Skeletal muscle tissue (tissue), 4 donors: ENCODE data around the gene PLA2G2A. TPM values are rescaled to one million over a fixed set of nuclear protein-coding genes. Genes with fewer than 3 reads are reported as not detected.

Source experiments
- H3K27ac ChIP-seq: one replicate; pipeline ENCODE4 v1.7.0; 2013; ENCODE audit warnings: mild to moderate bottlenecking, low read depth, low read length, inconsistent platforms
- H3K27me3 ChIP-seq, 3 donors: one replicate each; pipeline ENCODE4 v1.7.0; 2013; ENCODE audit warnings: low read length in 3 of 3; ENCODE audit not compliant: control insufficient read depth in 3 of 3, insufficient read depth in 3 of 3
- H3K36me3 ChIP-seq, 3 donors: one replicate each; pipeline ENCODE4 v1.7.0; 2013; ENCODE audit warnings: low read length in 3 of 3; ENCODE audit not compliant: control insufficient read depth in 3 of 3, insufficient read depth in 3 of 3
- H3K4me1 ChIP-seq, 3 donors: one replicate each; pipeline ENCODE4 v1.7.0; 2013; ENCODE audit warnings: low read length in 3 of 3, mild to moderate bottlenecking in 3 of 3; ENCODE audit not compliant: control insufficient read depth in 3 of 3, insufficient read depth in 3 of 3
- H3K4me3 ChIP-seq, 3 donors: one replicate each; pipeline ENCODE4 v1.7.0; 2013; ENCODE audit warnings: low read length in 3 of 3
- H3K9ac ChIP-seq, 3 donors: one replicate each; pipeline ENCODE4 v1.7.0; 2013; ENCODE audit warnings: low read length in 3 of 3, mild to moderate bottlenecking in 3 of 3, moderate library complexity in 2 of 3, low read depth in 1 of 3
- H3K9me3 ChIP-seq, 3 donors: one replicate each; pipeline ENCODE4 v1.7.0; 2013; ENCODE audit warnings: low read length in 3 of 3; ENCODE audit not compliant: control insufficient read depth in 3 of 3
- total RNA-seq: library from RNA; depleted of rRNA; stranded (reverse); fragments of >200 nt; gene quantifications from one replicate; pipeline ENCODE4 v1.2.3, GENCODE V29; 2014
- donor health status: Osteomylitis.

The PLA2G2A gene
- total RNA-seq, 1 donor from 2014 or later = not detected

DNA sequence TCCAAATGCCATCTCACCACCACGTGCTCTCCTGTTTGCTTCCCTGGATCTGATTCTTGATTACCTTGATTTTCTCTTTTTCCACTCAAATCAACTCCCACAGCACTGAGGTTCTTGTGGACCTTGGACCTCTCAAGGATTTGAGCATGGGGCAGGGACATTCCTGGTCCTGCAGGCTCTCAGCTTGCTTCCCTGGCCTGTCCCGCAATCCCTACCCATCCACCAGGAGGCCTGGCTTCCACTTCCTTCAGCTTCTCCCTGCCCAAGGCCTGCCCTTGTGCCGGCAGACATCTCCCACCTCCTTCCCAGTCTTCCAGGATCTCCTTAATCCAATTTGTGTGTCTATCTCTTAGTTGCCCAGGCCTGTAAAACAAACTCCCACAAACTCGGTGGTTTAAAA is 21.6 kb downstream of the PLA2G2A start:
- no peaks in the 10 kb centered on the region for H3K4me1 ChIP-seq
- H3K27me3 ChIP-seq = peaks cover 9 to 37% (median 35%) of the 10 kb centered on the region in 3 donors
- H3K9me3 ChIP-seq = no peaks in the 10 kb centered on the region
- H3K4me3 ChIP-seq = no peak overlapping the region
- H3K27ac ChIP-seq = no peak overlapping the region
- no peaks in the 10 kb centered on the region for H3K36me3 ChIP-seq
- H3K9ac ChIP-seq = no peak overlapping the region

DNA sequence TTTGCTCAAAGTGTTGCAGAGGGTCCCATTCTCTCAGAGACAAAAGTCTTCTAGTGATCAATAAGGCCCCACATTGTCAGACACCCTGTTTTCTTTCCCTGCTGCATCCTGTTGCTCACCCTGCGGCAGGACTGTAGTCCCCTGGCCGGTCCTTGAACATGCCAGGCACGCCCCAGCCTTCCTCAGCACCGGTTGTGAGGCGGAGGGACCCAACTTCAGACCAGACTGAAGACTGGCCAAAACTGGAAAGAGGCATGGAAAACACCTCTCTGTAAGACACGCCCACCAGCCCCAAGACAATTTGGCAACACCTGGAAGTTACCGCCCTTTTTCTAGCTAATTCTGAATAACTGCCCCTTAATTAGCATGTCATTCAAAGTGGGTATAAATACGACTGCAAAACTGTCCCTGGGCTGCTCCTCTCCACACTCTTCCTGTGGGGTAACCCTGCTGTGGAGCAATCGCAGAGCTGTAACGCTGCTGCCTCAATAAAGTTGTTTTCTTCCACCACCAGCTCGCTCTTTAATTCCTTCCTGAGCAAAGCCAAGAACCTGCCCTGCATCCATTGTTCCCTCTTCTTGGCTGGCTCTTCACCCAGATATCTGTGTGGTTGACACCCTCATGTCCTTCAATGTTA is 23.8 kb downstream of the PLA2G2A start:
- no peak overlapping the region for H3K27ac ChIP-seq
- no peaks in the 10 kb centered on the region for H3K4me1 ChIP-seq

DNA sequence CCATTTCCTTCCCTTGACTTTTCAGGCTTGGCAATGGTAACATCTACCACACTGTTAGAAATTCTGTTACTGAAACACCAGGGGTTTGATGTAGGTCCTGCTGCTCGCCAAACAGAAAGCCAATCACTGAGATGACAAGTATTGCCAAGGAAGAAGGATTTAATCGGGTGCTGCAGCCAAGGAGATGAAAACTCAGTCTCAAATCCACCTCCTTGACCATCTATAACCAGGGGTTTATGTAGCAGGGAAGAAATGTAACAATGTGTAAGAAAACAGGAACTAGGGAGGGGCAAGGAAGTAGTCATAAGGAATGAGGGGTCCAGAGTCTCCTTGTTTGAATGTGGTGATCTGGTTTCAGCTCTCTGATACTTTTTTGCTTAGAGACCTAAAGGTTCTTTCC is 25.4 kb downstream of the PLA2G2A start:
- Histone ChIP-seq H3K27ac (no peak overlapping the region), H3K36me3 (no peaks in the 10 kb centered on the region), H3K4me3 (no peak overlapping the region), H3K9me3 (no peaks in the 10 kb centered on the region), H3K27me3 (peaks cover 4 to 27% (median 24%) of the 10 kb centered on the region in 3 donors), H3K9ac (no peak overlapping the region), H3K4me1 (no peaks in the 10 kb centered on the region)

More for the DNA sequence above, 23.8 kb downstream of the PLA2G2A start:
- peaks cover 9 to 28% (median 21%) of the 10 kb centered on the region in 3 donors for H3K27me3 ChIP-seq
- H3K9me3 ChIP-seq = no peaks in the 10 kb centered on the region
- no peaks in the 10 kb centered on the region for H3K36me3 ChIP-seq
- no peak overlapping the region for H3K4me3 ChIP-seq
- H3K9ac ChIP-seq = no peak overlapping the region

DNA sequence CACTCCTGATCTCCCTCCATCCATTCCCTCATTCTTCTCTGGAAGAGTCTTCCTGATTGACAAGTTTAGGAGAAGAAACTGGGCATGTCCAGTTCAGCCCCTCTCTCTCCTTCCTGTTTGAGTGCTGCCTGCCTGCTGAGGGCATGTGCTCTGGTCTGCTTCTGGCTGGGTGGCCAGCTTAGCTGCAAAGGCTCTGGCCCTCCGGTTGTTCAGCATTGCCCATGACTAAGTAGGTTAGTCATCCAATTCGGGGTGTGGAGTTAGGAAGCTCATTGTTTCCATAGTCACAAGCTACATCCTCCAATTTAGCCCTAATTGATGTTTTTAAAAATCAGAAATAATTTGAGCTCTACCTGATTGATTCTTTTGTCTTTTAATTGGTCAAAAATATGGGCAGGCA is 30.4 kb downstream of the PLA2G2A start:
- H3K27ac ChIP-seq = no peak overlapping the region
- H3K9ac ChIP-seq = no peak overlapping the region
- no peaks in the 10 kb centered on the region for H3K4me1 ChIP-seq
- peaks cover 3 to 18% (median 7%) of the 10 kb centered on the region in 3 donors for H3K27me3 ChIP-seq
- H3K4me3 ChIP-seq = no peak overlapping the region
- H3K9me3 ChIP-seq = no peaks in the 10 kb centered on the region
- no peaks in the 10 kb centered on the region for H3K36me3 ChIP-seq

DNA sequence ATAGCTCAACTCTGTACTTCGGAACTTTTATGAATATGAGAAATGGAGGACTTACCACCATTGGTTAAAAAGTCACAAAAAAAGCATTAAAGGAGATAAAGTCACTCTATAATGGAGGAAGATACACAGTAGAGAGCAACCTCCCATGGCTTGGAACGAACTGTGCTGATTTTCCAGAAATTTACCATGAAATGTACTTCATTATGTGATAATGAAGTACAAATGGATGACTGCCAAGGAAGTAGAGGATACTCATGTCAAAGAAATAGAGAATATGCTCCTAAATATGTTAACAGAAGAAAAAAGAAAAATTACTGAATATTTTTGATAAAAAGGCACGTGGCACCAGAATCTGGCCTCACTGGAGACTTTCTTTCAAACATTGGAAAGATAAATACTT is 32.4 kb downstream of the PLA2G2A start:
- no peaks in the 10 kb centered on the region for H3K4me1 ChIP-seq
- no peak overlapping the region for H3K27ac ChIP-seq
- no peaks in the 10 kb centered on the region for H3K9me3 ChIP-seq
- no peaks in the 10 kb centered on the region for H3K36me3 ChIP-seq
- no peak overlapping the region for H3K9ac ChIP-seq
- peaks cover 3 to 13% (median 7%) of the 10 kb centered on the region in 3 donors for H3K27me3 ChIP-seq
- H3K4me3 ChIP-seq = no peak overlapping the region

DNA sequence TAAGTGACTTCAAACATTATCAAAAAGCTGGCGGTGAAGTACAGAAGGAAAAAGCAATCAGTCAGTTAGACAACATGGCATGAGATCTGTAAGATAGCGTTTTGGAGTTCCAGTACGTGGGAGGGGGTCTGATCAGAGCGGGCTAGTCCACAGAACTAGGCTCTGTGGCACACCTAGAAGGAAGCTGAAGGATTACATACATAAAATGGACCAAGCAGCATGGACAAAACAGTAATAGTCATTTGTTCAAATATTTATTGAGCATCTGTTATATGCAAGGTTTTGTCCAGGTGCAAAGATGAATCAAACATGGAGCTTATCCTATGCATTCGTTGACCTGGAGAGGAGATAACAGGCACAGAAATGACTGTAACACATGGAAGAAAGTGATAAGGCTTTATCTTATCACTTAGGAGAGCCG is 33.1 kb downstream of the PLA2G2A start:
- no peaks in the 10 kb centered on the region for H3K9me3 ChIP-seq
- no peak overlapping the region for H3K27ac ChIP-seq
- H3K27me3 ChIP-seq = peaks cover 3 to 13% (median 7%) of the 10 kb centered on the region in 3 donors
- no peaks in the 10 kb centered on the region for H3K4me1 ChIP-seq
- H3K9ac ChIP-seq = no peak overlapping the region
- H3K36me3 ChIP-seq = no peaks in the 10 kb centered on the region
- H3K4me3 ChIP-seq = no peak overlapping the region

DNA sequence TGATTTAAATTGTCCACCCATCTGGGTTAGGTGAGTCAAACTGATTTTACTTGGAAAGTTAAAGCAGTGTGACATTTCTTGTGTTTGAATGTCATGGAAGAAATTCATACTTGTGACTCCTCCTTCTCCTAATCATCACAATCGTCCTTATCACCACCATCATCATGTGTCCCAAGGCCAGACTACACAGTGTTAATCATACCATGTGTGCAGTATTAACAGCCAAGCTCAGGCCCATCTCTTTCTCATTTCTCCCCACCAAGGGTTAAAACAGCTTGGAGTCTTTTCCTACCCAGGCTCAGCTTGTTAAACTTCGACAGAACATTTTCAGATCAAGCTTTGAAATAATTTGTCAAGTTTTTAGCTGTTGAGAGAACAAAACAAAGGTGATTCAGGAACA is 33.5 kb downstream of the PLA2G2A start:
- no peak overlapping the region for H3K27ac ChIP-seq
- peaks cover 3 to 13% (median 7%) of the 10 kb centered on the region in 3 donors for H3K27me3 ChIP-seq
- H3K36me3 ChIP-seq = no peaks in the 10 kb centered on the region
- H3K9ac ChIP-seq = no peak overlapping the region
- H3K4me3 ChIP-seq = no peak overlapping the region
- H3K9me3 ChIP-seq = no peaks in the 10 kb centered on the region
- no peaks in the 10 kb centered on the region for H3K4me1 ChIP-seq

DNA sequence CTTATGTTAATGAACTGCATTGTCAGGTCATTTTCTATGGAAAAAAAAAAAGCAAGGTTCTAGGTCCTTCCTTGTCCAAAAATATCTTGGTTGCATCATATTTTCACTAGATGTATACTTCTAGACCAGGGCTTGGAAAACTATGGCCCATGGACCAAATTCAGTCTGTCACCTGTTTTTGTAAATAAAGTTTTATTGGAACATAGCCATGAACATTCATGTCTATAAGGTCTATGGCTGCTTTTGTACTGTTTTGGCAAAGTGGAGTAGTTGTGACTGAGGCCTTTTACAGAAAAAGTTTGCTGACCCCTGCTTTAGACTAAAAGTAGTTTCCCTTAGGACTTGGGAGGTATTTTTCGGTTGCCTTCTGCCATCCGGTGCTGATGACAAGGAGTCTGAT is 36.8 kb downstream of the PLA2G2A start:
- Histone ChIP-seq H3K36me3 (no peaks in the 10 kb centered on the region), H3K9ac (no peak overlapping the region), H3K4me3 (no peak overlapping the region), H3K4me1 (no peaks in the 10 kb centered on the region), H3K27me3 (peaks cover 0 to 9% (median 3%) of the 10 kb centered on the region in 3 donors), H3K9me3 (no peaks in the 10 kb centered on the region), H3K27ac (no peak overlapping the region)

DNA sequence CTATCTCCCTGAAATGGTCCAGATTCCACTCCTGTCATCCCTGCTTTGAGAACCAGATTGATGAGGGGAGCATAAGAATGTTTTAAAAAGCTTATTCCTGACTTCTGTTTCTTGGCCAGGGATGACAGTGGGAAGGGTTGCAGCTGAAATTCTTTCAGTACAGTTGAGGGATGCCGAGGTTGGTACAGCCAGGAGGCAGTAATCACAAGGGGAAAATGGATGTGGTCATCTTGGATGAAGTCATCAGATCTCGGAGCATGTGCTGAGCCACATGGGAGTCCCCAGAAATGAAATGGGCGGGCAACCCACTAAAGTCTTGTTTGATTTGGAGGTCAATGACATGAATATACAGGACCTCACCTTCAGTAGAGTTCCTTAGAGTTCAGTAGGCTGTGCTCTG is 37.3 kb downstream of the PLA2G2A start:
- Histone ChIP-seq H3K27me3 (peaks cover 0 to 9% (median 3%) of the 10 kb centered on the region in 3 donors), H3K36me3 (no peaks in the 10 kb centered on the region), H3K4me3 (no peak overlapping the region), H3K9me3 (no peaks in the 10 kb centered on the region), H3K9ac (no peak overlapping the region), H3K27ac (no peak overlapping the region), H3K4me1 (no peaks in the 10 kb centered on the region)

DNA sequence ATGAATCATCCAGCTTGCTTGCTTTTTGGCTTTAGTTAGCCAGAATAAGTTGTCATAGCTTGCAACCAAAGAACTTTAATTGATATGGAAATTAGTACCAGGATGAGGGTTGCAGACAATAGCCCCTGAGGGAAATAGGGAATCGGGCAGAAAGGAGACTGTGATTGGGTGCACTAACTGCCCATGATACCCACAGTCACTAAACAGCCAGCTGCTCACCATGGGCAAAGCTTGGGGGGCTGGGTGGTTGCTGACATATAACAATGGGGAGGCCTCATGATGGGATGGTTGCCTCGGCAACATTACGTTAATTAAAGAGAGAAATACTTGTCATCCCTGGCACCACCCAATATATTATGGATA is 38.2 kb downstream of the PLA2G2A start:
- no peak overlapping the region for H3K27ac ChIP-seq
- H3K36me3 ChIP-seq = no peaks in the 10 kb centered on the region
- no peaks in the 10 kb centered on the region for H3K4me1 ChIP-seq
- H3K9ac ChIP-seq = no peak overlapping the region
- no peaks in the 10 kb centered on the region for H3K9me3 ChIP-seq
- peaks cover 0 to 6% (median 3%) of the 10 kb centered on the region in 3 donors for H3K27me3 ChIP-seq
- H3K4me3 ChIP-seq = no peak overlapping the region
